GM21737 (cell line): Measurements from ENCODE around the gene MMP20.

ENCODE experiments used
- ATAC-seq: cut with Tn5 transposase; IDR thresholded peaks from one replicate; pipeline ENCODE4 v1.9.1; 2021; ENCODE audit warnings: mild to moderate bottlenecking, moderate library complexity; ENCODE audit not compliant: unreplicated experiment

MMP20 gene

DNA sequence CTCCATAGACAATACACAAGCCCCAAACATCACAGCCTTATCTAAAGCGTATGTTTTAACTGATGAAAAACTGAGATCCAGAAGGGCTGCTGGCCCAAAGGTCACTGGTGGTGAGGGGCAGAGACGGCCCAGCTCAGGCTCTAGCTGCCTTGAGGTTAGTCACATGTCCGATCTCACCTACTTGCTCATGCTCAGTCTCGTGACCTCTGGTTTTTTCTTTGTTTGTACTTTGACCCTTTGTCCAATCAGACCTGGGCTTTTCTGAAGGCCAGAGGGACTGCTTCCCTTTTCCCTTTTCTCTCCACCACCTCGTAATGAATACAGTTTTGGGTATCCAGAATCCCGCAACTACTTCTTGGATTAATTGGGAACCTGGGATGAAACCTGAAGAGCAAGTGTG lies 28.6 kb downstream of the MMP20 start:
- ATAC-seq, result no peak

DNA sequence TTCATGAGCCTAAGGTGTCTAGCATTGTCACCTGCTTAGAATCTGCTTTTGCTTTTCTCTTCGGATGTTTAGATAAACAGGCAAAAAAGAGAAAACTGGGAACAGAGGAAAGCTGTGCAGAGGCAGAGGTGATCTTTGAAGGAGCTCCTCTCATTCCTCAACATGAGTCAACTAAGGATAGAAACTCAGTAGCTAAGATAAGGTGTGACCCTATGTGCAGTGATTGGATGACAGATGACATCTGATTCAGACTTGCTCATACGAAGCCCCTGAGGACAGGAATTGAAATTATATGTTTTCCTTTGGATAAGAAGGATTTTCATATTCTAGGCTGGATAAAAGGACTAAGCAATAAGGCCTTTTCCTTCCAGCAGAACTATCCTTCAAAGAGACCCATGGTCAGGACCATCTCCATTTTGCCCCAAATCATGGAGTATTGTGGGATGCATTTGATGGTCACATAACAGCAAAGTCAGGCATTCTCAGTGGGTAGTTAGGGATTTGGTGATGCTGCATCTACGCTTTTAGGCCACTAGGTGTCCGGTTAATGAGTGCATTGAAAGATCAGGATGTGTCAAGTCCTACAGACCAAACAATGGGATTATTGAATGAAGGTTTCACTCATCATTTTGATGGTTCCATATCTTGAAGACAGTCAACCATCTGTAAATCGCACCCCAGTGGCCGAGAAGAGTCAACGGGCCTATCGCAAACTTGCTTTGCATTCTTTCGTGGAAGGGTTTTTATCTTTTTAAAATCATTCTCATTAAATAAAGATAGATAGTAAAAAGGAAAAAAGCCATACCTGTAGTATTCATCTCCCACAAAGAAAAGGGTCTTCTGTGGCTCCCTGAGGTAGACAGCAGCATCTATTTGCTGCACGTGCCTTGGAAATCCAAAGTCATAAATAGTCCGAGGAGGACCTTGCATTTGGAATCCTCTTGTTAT lies 32.2 kb downstream of the MMP20 start:
- no peak for ATAC-seq

DNA sequence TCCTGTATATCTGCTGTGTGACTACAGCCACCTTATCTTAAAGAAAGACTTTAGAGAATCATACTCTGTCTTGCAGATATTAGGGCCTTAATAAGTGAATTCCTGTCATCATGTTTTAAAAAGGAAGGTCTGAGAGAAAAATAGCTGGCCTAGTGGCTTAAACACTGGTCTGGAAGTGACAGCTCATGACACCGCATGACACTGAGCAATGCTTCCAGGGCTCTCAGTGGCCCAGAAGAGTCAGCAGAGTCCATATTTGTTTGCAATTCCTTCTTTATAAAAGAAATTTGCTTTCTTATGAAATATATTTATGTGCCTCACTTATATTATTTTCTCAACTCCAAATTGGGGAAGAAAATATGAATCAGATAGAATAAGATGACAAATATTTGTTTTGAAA lies 33.0 kb downstream of the MMP20 start:
- no peak for ATAC-seq

DNA sequence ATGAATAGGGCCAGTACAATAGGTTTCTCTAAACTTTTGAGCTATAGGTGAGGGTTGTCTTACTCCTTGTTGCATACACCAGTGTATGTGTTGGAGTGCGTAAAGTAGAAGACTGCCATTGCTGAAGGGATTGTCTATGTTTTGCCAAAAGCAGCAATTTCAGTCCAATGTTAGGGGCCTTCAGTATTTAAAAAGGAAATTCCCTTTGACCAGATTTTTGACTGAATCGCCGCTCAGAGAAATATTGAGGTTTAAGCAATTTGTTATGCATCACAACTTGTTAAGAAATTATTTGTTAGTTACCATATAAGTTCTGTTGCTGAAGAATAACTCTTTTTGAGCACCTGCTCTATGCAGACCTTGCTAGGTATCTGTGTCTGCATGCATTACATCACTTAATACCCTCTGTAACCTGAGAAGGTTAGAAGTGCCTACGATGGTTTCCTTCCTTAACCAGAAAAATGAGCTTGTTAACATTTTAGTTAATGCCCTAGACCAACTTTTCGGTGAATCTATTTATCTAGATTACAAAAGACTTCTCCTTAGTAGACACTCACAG lies 33.9 kb downstream of the MMP20 start:
- no peak for ATAC-seq

DNA sequence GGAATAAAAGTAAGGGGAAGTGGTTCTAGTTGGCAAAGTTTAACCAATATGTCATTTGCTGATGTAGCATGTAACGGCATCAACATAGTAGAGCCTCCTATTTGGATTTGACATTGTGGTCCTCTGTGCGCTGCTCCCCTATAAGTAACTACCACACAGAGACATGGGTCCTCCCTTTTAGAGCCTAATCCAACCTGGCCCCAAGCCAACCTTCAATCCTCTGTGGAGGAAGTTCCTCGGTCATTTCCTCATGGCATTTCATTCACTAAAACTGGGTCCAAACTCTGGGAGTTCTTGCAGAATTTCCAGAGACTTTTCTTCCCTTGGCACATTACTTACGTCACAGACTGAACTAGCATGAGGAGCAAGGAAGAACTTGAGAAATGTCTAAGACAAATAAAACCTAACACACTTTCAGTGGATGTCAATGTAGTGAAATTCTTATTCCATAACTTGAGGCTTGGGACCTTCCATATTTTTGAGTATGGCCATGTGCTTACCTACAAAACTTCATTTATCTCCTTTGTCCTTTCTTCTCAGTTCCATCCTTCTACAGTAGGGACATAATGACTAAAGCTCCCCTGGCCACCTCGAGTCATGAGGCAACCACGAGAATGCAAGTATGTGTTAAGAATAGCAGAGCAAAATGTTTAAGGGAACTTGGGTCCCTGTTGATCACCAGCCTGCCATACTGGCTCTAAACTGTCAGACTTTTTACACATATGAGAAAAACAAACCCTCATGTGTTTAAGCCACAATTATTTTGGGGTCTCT lies 34.7 kb downstream of the MMP20 start:
- no peak for ATAC-seq

DNA sequence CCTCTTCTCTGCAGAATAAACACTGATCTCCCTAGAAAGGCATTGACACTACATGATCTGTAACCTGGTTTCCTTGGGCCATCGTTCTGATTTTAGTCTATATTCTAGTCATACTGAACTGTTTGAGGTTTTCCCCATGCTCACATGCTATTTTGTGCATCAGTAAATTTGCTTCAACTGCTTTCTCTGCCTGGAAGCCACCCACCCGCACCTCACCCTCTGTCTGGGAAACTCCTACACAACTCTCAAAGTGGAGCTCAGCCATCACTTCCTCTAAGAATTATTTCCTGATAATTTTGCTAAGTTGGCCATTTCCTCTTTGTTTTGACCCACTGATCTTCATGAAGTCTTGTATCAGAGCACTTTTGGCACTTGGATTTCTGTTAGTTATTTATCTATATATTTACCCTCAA lies 36.1 kb downstream of the MMP20 start:
- ATAC-seq, result peak; percentile 68

DNA sequence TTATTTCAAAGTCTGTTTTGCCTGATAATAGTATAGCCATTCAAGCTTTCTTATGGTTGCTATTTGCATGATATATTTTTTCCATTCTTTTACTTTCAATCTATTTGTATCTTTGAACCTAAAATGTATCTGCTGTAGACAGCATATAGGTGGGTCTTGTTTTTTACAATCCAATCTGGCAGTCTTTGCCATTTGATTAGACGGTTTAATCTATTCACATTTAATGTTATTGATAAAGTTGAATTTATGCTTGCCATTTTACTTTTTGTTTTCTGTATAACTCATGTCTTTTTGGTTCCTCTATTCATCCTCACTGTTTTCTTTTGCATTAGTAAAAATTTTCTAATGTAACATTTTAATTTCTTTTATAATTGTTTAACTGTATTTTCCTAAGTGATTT lies 37.4 kb downstream of the MMP20 start:
- no peak for ATAC-seq

DNA sequence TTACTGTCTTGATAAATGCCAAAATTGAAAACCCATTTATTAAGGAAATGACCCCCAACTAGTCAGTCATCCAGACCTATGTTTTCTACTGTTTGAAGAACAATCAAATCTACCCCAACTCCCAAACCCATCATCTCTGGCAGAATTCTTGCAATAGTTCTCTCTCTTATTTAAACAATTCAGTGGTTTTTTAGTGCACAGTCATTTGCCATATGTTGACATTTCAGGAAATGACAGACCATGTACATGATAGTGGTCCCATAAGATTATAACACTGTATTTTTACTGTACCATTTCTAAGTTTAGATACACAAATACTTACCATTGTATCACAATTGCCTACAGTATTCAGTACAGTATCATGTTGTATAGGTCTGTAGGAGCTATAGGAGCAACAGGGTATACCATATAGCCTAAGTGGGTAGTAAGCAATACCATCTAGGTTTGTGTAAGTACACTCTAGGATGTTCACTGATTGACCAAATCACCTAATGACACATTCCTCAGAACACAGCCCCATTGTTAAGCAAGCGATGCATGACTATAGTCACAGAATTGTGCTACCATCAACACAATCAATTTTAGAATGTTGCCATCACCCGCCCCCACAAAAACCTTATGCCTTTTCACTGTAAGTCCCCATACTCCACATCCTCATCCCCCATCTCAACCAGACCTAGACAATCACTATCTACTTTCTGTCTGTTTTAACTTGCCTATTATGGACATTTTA lies 41.8 kb downstream of the MMP20 start:
- ATAC-seq, result no peak

DNA sequence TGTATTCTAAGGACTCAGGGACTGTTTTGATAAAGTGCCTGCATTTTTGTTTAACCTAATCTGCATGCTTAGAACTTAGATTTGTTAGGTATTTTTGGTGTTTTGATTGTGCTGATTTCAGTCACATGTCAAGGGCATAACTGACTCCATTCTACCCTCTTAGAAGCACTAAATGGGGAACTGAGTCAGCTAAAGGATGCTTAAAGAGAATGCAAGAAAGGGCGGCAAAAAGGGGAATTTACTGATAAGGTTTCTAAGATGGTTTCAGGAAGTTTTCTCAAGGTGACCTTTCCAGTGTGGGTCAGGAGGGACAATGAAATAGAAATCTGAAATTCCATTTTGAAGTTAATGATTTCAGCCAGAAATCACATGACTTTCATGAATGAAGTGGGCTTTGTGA lies 43.0 kb downstream of the MMP20 start:
- ATAC-seq, result no peak

DNA sequence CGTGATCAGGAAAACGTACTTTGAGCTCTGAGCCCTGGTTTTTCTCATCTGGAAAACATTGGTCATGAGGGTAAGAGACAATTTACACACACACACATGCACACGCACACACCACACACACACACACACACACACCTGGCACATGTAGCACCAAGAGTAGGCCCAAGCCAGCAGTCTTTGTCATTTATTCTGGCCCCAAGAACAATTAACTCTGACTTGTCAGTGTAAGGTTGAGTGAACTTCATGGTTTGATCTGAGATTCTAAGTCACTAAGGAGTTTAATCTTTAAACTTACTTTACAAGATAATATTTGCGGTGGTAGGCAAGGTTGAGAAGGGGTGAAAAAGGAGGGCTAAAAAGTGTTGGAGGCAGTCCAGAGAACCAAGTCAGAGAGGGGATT lies 44.1 kb downstream of the MMP20 start:
- no peak for ATAC-seq

DNA sequence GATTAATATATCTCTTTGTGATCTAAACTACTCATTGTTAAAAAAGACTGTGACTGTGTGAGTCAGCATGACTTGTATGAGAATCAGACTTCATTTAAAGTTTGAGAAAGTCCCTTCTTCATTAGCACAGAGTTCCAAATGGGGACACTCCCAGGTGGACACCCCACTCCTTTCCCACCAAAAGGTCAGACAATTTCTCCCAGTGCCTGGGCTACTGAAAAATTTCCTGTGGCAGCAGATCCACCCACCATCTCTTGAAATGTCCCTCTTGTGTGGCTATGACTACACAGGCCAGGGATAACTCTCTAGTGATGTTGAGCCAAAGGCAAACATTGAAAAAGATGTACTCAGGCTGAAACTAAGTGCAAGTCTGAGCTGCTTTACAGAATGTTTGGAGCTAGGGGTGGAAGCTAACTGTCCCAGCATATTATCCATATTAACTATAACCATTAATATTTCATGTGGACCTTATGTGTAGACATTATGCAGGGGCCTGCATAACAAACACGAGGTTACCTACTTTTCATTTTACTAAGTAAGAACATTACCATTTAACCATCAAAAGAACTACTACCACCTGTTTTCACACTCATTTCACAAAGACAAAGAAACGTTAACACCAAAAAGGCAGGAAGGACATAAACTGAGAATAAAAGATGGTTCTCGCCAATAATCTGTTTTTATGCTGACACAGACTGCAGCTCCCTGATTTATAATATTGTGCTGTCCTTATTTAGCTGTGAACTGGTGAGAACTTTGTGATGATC lies 44.8 kb downstream of the MMP20 start:
- ATAC-seq, result no peak

DNA sequence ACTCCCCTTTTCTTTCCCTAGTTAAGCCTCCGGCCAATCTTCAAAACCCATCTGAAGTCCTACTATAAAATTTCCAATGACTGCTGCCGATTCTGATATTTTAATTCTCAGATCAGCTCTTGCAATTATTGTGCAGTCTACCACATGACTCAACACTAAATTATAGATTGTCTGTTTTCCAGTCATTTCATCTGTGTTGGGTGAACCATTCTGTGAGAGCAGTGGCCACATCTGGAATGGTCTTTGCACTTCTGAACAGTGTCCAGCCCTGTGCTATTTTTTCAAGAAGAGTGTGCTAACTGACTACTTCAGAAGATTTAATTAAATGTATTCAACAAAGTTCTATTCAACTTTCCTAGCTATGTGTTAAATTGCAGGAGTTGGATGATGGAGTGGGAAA lies 47.4 kb downstream of the MMP20 start:
- ATAC-seq, result no peak

DNA sequence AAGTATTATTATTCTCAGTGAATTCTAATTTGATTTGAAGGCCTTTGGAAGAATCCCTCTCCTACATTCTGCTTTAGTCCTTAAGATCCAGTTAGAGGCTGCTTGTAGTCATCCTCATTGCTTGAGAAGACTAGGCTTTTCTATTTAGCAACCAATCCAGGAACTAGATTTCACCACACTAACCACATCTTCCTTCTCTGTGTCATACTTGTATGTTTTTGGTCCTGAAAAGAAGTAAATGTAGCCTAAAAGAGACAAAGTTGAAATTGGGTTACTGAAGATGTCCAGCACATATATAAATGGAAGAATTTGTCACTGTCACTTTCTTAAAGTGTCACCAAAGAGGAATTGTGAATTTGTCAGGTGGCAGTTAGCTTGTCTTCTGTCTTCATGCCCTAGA lies 48.0 kb downstream of the MMP20 start:
- ATAC-seq, result no peak

DNA sequence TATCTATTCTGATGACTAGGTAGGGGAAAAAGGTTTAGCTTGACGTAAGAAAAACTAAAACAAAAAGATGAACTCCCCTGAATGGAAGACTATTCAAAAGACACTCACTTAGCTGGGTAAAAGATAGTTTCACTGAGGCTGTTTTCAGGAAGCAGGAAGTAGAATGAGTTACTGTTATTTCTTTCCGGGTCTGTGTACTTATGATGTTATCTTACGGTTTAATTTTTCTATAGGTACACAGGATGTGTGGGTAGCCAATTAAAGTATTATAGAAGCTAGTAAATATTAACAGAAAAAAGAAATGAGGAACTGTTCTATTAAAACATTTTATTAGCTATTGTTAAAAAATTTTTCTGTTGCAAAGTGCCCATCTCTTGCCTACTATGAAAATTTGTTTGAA lies 48.8 kb downstream of the MMP20 start:
- no peak for ATAC-seq

DNA sequence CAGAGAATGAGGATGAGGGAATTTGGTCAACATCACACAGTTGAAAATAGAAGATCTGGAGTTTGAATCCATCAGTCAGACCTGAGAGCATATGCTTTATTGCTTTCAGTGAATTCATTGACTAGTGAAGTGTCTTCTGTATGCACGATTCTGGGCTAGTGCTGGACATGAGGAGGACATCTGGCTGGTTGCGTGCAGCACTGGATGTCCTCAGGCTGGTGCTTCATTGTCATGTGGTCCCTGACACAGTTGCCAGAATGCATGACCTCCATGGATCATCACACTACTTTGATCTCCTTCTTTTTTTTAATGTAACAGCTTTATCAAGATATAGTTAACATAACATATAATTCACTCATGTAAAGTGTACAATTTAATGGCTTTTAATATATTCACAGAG lies 50.1 kb downstream of the MMP20 start:
- no peak for ATAC-seq

DNA sequence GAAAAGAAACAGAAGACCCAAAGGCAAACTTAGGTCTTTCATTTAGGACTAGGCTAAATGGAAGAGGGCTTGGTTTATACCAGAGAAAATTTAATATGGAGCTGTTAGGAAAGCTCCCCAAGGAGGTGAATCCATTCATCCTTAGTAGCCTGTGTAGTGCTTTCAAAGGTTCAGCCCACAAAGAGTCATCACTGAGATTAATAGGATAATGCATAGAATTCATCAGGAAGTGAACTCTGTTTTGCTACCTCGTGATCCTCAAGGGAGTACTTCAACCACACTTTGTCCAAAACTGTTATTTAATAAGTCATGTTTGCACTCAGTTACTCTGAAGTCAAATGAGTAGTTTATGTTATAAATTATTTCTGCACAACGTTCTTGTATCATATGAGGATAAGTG lies 51.3 kb downstream of the MMP20 start:
- no peak for ATAC-seq

DNA sequence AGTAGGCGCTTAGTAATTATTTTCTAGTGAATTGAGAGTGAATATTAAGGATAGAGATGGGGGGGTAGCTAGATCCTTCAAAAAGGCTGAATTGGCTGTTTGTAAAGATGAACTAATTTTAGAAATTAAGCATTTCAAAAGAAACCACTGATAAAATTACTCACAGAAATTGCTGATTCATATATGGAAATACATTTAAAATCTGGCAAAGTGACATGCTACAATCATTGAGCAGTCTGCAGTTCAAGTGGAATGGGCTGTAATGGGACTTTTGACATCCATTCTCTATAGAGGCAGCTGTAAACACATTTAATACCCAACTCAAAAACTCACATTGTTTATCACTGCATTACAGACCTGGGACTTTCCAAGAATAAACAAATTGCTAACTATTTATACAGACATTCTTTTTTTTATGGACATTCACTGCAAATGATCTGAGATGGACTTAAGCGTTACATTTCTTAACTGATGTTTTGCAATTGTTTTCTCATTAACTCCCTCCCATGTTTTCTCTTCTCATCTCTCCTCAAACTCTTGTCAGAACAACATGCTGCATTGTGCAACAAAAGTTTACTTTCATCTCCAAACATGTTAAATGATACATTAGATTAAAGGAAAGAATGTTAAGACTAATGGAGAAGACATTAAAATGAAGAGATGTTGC lies 52.4 kb downstream of the MMP20 start:
- ATAC-seq, result no peak

DNA sequence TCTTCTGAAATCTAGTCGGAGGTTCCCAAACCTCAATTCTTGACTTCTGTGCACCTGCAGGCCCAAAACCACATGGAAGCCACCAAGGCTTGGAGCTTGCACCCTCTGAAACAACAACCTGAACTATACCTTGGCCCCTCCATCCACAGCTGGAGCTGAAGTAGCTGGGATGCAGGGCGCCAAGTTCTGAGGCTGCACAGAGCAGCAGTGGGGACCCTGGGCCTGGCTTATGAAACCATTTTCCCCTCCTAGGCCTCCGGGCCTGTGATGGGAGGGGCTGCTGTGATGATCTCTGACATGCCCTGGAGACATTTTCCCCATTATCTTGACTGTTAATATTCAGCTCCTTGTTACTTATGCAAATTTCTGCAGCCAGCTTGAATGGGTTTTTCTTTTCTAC lies 56.3 kb downstream of the MMP20 start:
- no peak for ATAC-seq

DNA sequence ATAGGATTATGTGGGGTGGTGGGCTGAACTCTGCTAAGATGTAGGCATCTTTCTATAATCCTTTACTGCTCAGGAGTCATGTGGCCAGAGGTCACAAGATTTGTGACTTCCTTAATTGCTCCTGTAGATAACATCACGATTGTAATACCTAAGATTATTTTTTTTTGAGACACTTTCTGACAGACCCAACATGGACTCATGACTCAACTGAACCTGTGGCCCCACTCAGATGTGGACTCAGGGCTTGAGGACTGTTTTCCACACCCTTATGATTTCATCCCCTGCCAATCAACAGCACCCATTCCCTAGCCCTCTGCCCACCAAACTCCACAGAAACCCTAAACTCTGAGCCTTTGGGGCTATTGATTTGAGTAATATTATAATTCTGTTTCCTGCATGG lies 59.0 kb downstream of the MMP20 start:
- no peak for ATAC-seq

DNA sequence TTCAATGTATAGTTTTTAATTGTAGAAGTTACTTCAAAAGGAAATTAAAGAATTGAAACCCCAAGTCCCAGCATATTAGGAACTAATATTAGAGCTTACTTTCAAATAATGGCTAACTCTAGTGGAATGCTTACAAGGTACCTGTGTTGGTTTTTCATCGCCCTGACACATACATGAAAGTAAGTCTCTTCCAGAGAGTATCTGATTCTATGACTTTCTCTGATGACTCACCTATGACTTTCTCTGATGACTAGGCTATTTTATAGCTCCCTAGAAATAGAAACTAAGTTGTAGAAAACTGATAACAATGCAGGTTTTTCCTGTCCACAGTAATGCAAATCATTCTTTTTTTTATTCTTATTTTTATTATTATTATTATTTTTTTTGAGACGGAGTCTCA lies 61.0 kb downstream of the MMP20 start:
- peak; percentile 66 for ATAC-seq
